Heart left ventricle (tissue), 13 donors: ENCODE measurements around the gene ZNF689.

Source experiments
- POLR2A ChIP-seq, 2 donors: fragments of 450-650 bp; IDR thresholded peaks; one replicate each; pipeline ENCODE4 v1.6.1; 2017; ENCODE audit warnings: antibody characterized with exemption in 2 of 2, mild to moderate bottlenecking in 2 of 2, moderate library complexity in 2 of 2
- TF ChIP-seq, protein P1 (sequence below), 12 donors: fragments of 200-600 bp; sonication (generic) in 4 of 12; IDR thresholded peaks; one replicate each; pipeline versions ENCODE4 v1.5.0 to v1.8.0; 2018 to 2022; ENCODE audit warnings: antibody characterized with exemption in 12 of 12, mild to moderate bottlenecking in 5 of 12
- donor health status: ischemic (EF 13 %, LVEDD 7.1; RV severe dilation, severe dysfunction).
- donor health status: DM: no; HTN: yes; CAD: no.
- donor health status: DM: no; HTN: no; CAD: no.
- donor health status: ischemic (EF 25% LVEDD 6.9; RV normal size, moderate dysfunction).
- donor health status: ischemic (EF 25% LVEDD 5.7; RV mildly dilated, moderate dysfunction).
- donor health status: ischemic (EF 35%, LVEDD 5.7; RV mildly dilated, moderate dysfunction).
- donor health status: nonischemic (EF 11% LVEDD 7.7; RV severe dilation, severe dysfunction).
- donor health status: DM: yes; HTN: yes; CAD: no.
- donor health status: PGD.
- donor health status: ischemic (EF 29% LVEDD 5.4; RV normal size, mild dysfunction).
- donor health status: nonischemic (EF 23%, LVEDD 6.1; RV moderate dilation, normal function).

DNA sequence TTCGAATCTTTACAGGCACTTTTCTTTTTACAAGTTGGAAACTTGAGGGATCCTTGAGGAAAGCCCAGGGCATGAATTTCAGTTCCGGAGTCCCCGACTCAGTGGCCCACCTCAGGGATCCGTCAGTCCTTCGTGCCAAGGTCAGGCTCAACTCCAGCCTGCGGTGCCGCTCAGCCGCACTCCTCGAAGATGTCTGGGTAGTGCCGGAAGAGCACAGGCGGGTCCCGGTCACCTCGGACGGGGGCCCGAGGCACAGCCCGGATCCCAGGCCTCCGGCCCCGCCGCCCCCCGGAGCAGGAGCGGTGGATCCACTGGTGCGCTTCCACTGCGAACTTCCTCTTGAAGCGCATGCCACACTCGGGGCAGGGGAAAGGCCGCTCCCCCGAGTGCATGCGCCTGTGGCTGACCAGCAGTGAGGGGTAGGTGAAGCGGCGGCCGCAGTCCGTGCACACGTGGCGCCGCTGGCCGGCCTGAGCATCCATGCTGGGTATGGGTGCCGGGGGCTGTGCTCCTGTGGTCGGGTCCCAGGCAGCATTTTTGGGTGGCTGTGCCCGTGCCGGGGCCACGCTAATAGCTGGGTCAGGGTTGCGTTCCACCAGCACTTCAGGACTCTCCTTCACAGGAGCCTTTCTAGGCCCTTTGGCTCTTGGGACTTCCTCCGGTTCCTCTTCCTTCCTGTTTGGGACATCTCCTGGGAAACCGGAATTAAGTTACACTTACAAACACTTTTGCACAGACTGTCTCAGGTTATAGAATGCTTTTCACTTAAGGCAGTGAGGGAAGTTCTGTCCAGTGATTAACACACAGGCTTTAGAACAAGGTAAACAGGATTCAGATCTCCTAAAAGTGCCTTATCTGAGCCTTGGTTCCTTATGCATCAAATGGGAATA, 40.2 kb downstream of the ZNF689 start:
- TF ChIP-seq, protein P1, sequence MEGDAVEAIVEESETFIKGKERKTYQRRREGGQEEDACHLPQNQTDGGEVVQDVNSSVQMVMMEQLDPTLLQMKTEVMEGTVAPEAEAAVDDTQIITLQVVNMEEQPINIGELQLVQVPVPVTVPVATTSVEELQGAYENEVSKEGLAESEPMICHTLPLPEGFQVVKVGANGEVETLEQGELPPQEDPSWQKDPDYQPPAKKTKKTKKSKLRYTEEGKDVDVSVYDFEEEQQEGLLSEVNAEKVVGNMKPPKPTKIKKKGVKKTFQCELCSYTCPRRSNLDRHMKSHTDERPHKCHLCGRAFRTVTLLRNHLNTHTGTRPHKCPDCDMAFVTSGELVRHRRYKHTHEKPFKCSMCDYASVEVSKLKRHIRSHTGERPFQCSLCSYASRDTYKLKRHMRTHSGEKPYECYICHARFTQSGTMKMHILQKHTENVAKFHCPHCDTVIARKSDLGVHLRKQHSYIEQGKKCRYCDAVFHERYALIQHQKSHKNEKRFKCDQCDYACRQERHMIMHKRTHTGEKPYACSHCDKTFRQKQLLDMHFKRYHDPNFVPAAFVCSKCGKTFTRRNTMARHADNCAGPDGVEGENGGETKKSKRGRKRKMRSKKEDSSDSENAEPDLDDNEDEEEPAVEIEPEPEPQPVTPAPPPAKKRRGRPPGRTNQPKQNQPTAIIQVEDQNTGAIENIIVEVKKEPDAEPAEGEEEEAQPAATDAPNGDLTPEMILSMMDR (IDR thresholded peaks at IDR 0.05) = no peak
- TF ChIP-seq POLR2A (IDR thresholded peaks at IDR 0.05) = no peak
